Kidney capillary endothelial cell (primary cell): ENCODE data around the gene CAND2.
"Not testable (repeated sequence)": the region's sequence is repeated elsewhere in the genome, so short reads cannot be mapped to it uniquely, and the experiment has no call there.

Experiments
- DNase-seq: peaks from one replicate; pipeline ENCODE4 v3.0.0-alpha.2; 2018; ENCODE audit warnings: low spot score

The CAND2 gene

DNA sequence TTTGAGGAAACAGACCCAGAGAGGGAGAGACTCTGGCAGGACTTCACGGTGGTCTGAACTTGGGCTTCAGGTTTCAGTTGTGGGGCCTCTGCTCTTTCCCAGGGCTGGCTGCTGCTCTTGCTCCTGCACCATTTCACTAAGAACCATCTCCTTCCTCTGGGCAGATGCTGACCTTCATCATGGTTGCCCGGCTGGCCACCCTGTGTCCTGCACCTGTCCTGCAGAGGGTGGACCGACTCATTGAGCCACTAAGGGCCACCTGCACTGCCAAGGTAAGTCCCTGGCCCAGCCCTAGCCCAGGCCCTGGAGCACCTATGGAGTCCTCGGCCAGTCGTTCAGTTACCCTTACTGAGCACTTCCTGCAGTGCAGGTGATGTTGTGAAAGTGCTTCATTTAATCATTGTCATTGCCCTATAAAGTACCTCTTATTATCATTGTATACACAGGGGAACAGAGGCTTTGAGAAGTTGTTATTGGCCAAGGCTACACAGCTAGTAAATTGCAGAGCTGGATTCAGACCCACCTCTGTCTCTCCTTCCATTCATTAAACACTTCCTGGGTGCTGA, 34.9 kb downstream of the CAND2 start:
- DNase-seq, result no peak

DNA sequence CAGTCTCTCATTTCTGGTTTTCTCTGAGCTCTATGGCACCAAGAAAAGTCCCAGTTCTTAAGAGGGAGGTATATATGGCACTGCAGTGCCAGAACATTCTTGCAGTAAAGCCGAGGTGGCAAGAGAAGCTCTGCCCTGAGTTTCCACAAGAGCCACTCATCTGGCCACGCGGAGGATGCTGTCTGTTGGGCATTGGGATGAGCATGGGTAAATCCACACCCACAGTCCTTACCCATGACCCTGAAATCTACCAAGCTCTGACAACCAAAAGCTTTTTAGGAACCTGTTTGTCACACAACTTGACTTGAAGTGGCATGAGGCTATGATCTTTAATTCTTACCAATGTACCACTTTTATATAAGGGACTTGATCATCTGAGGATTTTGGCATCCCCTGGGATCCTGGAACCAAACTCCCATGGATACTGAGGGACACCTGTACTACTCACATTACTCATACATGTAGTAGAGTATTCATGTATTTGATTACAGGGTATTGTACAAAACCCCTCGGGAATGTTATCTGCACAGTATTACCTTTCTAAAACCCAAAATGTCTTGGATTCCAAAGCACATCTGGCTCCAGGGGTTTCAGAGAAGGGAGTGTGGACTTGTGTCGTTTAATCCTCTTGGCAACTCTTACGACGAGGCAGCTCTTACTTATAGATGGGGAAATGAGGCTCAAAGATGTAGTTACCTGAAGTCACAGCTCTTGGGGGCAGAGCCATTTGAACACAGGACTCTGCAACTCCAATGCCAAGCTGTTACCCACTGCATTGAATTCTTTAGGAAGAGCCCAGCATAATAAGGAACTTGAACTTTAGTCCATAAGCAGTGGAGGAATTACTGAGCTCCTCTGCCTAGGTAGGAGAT, 36.1 kb downstream of the CAND2 start:
- DNase-seq, result no peak

DNA sequence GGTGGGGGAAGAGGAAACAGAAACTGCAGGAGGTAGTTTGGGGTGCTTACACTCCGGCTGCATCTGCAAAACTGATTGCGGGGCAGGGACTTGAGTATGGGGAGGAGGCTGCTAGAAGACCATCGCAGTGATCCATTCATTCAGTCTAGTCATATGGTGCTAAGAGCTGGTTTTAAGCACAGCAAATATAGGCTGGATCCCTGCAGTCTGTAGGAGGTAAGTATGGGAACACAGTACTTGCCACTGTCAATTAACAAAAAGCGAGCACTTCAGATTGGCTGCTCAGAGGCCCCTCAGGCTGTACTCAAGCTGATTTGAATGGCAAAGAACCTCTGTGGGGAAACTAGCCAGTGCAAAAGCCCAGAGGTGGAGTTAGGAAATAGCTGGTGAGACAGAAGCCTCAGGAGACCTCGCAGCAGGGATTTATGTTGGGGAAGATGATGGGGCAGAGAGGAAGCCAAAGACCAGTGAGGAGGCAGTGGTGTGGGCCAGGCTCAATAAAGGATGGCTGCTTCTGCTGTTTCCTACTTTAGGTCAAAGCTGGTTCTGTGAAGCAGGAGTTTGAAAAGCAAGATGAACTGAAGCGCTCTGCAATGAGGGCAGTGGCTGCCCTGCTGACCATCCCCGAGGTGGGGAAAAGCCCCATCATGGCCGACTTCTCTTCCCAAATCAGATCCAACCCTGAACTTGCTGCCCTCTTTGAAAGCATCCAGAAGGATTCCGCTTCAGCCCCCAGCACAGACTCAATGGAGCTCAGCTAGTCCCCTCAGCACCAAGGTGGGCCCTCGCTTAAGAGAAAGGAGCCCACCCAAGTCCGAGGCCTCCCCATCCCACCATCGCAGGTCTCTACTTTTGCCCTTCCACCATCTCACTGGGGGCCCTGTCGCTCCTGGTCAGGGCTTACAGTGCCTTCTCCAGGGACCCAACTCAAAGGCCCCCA, 37.0 kb downstream of the CAND2 start:
- DNase-seq, result no peak

DNA sequence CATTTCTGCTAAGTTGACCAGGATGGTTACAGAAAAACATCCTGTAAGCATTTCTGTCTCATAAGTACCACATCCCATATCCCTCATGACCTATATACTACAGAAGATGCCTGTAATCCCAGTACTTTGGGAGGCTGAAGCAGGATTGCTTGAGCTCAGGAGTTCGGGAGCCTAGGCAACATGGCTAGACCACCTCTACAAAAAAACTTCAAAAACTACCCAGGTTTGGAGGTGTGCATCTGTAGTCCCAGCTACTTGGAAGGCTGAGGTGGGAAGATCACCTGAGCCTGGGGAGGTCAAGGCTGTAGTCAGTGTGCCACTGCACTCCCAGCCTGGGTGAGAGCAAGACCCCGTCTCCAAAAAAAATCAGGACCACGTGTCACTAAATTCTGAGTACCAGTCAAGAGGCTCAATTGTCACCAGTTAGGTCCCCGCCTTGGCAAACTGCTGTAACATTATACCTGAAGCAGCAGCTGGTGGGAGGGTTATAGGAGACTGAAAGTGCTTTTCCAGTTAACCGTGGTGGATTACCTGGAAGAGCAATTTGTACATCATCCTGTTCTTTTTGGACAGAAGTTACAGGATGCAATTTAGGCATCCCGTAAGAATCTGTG, 38.7 kb downstream of the CAND2 start:
- DNase-seq, result no peak

DNA sequence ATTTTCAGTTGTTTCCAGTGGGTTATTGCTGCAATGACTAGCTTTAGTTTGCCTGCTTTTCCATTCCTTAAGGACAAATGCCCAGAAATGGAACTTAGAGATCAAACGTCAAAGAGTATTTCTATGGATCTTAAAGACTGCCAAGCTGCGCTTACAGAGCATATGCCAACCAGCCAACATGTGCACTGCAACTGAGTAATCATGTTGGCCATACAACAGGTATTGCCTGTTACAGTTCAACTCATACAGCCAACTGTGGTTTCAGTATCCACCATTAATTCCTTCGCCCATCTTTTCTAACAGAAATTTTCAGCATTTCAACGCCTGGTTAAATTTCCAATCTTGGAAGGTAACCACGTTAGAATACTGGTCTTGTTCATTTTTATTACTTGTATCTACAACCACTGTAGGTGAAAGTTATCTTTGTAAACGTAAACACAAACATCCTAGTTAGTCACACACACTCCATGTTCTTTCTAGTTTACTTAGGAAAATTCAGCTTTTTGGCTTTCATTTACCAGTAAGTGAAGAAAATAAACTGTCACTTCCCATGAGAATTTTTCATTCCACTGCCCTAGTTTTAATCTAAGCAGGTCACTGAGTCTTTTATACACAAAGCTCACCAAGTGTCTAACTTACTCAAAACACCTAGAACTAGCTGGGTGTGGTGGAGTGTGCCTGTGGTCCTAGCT, 41.0 kb downstream of the CAND2 start:
- DNase-seq, result no peak

DNA sequence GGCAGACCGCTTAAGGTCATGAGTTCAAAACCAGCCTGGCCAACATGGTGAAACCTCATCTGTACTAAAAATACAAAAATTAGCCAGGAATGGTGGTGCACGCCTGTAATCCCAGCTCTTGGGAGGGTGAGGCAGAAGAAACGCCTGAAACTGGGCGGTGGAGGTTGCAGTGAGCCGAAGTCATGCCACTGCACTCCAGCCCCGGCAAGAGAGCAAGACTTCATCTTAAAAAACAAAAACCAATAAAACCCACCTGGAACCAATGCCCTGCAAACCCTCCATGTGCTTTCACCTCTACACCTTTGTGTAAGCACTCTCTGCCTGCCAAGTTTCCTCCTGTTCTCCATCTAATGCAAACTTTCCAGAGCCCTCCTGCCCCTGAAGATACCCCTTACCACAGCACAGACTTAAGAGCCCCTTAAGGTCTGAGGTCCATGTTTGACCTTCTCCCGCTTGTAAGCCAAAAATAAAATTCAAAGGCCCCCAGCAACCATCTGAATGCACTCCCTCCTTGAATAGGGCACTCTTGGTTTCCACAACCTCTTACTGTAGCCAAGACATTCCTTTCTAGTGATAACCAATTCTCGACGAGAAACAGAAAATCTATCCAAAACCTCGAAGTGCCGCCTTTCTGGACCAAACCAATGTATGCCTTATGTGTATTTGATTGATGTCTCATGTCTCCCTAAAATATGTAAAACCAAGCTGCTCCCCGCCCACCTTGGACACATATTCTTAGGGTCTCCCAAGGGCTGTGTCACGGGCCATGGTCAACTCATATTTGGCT, 41.9 kb downstream of the CAND2 start:
- no peak for DNase-seq

DNA sequence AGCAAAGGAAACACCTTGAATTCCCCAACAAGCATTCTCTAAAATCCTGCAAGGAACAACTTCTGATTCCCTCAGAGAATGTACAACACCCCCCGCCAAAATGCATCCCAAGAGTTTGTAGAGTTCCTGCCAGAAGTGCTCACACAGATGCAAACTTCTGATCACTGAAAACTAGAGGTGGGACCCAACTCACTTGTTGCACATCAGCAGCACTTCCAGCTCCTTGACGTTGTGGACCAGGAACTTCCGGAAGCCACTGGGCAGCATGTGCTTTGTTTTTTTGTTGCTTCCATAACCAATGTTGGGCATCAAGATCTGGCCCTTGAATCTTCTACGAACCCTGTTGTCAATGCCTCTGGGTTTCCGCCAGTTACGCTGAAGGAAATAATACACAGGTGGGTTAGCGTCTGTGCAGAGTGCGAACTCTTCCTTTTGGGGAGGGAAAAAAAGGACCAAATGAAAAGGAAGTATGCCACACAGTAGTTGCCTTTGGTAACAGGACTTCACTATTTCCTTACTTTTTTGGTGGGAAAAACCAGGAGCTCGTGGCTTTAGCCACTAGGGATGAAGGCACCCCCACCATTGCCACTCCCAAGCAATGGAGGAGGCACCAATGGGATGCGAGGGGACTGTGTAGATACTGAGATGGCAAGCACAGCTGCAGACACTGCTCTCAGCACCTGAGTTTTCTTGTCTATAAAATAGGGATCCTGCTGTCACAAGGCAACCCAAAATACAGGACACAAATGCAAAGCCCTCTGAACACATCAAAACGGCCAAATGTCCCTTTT, 42.9 kb downstream of the CAND2 start:
- no peak for DNase-seq

DNA sequence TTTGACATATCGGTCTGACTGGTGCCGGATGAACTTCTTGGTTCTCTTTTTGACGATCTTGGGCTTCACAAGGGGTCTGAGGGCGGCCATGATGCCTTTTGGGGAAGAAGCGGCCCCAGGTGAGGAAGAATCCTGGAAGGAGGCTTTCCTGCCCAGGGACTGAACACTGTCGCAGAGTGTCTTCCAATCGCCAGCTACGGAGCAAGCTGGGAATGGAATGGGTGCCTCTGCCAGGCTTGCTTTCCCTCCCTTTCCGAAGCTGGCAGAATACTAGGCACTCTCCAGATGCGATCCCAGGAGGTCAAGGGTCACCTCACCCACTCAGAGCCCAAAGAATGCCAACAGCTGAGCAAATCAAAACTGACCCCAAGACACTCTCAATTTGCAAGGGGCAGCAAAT, 43.7 kb downstream of the CAND2 start:
- not testable (repeated sequence) for DNase-seq

DNA sequence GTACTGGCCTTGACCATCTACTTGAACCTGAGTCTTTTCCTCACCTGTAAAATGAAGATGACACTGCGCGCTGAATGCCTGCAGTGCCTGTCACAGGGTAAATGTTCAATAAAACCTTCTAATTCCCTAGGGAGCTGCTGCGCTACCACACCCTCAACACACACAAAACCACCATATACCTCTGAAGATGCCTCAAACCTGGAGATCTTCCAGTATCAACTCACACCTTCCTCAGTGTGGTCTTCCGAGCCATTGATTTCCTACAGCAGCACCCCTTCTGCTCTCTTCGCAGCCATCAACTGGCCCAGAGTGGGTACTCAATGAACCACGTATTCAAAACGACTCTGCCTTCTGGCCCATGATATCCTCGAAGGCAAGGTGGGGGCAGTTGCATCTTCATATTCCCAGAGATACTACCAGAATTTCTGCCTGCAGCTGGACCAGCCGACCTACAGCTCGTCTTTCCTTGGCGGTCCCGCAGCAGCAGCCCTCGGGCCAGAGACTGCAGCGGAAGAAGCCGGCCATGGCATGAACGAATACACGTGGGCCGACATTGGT, 44.2 kb downstream of the CAND2 start:
- peak; percentile 30 for DNase-seq

DNA sequence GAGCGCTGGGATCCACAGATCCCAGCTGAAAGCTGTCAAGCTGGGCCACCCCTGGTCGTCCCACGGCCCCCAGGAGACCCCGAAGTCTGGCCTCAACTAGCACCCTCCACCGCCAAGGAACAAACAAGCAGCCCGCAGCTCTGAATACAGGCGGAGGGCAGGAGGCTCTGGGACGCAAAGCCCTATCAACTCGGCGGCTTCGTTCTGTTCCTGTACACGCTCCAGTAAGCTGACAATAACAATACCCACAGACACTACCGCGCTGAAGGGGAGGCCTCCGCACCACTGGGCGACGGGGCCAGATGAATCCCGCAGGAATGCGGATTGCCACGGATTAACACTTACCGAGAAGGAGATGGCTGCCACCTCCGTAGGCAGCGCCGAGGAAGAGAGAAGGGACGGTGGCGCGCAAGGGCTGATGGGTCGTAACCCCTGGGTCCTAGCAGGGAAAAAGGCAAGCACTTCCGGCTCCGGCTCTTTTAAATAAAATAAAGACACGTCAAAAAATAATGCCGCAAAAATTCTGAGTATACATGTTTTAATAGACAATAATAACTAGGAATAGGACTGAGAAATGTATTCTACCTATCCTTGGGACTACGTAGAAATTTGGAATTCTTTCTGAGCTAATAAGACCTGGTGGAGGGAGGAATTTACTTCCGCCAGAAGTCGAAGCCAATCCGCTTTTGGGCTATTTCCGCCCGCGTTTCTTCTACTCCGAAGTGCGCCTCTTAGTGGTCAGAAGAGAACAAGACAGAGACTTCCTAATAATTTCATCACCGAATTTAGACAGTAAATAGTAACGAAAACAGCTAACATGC, 44.9 kb downstream of the CAND2 start, which contains the start of gene RPL32:
TSS of gene RPL32 (minus strand) at position 417 of the 821 bp plus-strand sequence. CDS start 1,328 bp downstream, outside the sequence.
- peak; percentile 95 for DNase-seq

DNA sequence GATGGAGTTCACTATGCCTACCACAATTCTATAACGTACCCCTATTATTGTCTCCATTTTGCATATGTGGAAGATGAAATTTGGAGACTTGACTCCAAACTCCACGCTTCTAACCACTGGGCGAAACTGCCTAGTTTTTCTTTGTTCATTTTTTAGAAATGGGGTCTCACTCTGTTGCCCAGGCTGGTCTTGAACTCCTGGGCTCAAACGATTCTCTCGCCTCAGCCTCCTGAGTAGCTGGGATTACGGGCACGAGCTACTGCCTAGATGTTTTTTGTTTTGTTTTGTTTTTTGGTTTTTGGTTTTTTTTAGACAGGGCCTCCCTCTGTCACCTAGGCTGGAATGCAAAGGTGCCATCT, 45.5 kb downstream of the CAND2 start:
- DNase-seq, result no peak

DNA sequence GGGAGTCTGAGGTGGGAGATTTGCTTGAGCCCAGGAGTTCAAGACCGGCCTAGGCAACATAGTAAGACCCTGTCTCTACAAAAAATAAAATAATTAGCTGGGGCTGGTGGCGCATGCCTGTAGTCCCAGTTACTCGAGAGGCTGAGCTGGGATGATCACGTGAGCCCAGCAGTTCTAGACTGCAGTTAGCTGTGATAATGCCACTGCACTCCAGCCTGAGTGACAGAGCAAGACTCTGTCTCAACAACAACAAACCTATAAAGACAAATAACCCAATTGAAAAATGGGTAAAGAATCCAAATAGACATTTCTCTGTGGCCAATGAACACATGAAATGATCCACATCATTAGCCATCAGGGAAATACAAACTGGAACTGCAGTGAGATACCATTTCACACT, 46.0 kb downstream of the CAND2 start:
- DNase-seq, result no peak

DNA sequence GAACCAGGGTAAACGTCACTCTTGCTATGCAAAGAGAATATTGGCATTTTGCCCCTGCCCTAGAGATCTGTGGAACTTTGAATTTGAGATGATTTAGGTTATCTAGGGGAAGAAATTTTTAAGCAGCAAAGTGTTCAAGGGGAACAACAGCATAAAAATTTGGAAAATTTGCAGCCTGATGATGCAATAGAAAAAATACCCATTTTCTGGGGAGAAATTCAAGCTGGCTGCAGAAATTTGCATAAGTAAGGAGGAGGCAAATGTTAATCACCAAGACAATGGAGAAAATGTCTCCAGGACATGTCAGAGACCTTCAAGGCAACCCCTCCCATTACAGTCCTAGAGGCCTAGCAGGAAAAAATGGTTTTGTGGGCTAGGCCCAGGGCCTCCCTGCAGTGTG, 49.3 kb downstream of the CAND2 start:
- DNase-seq, result no peak

DNA sequence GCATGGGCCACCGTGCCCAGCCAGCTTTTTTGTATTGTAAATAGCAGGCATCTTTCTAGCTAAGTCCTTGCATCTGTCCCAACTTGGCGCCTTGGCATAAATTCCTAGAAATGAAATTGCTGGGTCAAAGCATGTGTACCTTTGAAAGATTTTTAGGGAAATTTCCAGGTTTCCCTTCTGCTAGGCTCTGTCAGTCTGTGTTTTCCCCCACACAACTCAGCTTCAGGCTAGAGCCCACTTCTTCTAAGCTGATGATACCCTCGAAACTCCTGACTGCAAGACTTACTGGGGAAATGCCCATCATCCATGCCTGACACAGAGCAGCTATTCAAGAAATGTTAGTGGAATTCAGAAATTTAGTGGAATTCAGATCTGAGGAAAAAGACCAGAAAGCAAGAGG, 55.7 kb downstream of the CAND2 start:
- no peak for DNase-seq

DNA sequence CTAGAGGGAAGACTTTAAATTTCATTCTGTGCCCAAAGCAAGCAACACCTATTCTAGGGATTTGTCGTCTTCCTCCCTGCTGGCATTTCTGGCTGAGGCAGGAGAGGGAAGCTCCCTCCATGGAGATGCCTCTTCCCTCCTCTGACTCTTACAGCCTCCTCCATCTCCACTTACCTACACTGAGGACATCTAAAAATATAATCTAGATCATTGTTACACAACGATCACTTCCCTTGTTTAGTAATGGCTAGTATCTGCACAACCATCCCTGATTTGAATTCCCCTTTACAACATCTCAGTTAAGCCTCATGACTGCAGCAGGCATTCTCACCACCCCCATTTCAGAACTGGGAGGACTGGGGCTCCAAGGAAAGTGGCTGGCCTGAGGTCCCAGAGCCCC, 57.4 kb downstream of the CAND2 start:
- not testable (repeated sequence) for DNase-seq

DNA sequence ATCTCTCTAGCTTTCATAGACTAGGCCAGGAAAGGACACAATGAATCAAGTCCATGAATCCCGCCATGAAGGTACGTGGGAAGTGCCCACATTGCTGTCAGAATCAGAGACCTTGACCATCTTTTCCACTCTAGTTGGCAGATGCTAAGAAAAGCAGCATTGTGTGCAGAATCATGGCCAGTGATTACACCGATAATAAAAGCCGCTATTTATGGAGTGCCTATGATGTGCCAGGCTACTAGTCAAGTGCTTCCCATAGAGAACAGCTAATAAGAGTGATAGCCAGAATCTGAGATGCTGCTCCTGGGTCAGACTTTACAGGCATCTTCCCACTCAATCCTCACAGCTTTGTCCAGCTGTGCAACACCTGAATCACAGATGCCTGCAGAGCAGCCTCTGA, 58.1 kb downstream of the CAND2 start:
- DNase-seq, result no peak

DNA sequence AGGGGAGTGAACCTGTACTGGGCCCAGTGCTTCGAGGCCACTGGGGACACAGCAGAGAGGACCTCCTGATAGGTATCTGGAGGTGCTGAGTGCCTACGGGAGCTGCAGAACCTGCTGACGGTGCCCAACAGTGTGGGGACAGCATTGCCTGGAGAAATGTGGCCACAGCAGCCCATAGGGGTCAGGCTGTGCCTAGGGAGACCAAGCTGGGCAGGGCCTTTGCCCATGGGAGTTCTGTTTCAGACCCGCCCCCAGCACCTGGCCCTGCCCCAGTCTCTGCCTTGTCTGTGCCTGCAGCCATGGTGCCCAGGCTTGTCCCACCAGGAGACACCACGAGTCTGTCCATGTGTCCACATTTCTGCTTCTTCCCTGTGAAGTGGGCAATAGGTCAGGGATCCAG, 60.1 kb downstream of the CAND2 start:
- DNase-seq, result no peak

DNA sequence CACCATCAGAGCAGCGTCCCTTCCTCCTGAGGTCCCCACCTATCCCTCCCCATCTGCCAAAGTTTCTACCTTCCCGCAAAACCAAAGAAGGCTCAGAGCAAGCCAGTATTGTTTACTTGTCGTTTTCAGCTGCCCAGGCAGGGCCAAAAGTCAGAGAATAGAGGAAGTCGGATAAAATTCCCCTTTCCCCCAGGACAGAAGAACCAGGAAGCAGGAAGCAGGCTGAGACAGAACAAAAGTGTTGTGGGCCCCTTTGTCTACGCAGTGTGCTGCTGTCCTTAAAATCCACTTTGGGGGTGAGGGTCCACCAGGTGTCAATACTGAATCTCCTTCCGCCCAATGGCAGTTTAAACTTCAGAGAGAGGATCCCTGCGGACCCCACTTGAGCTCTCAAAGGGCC, 63.4 kb downstream of the CAND2 start:
- no peak for DNase-seq

DNA sequence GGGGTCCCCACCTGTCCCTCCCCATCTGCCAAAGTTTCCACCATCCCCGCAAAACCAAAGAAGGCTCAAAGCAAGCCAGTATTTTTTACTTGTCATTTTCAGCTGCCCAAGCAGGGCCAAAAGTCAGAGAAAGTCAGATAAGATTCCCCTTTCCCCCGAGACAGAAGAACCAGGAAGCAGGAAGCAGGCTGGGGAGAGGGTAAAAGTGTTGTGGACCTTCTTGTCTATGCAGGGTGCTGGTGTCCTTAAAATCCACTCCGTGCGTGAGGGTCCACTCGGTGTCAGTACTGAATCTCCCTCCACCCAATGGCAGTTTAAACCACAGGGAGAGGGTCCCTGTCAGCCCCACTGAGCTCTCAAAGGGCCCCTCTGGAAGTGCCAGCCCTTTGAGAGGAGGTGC, 65.1 kb downstream of the CAND2 start:
- DNase-seq, result no peak
